ENCODE measurements around the gene MAD2L2. TPM values are rescaled to one million over a fixed set of nuclear protein-coding genes. Genes with fewer than 3 reads are reported as not detected.

The MAD2L2 gene
- total and polyA plus RNA-seq, 9 of the 15 experiments (the other 6 are each of a cell fraction or from before 2014, with no cell fraction given): 12.4 to 286 (median 143) TPM

- in situ Hi-C loops (cut with MboI): no loop called here
- H3K4me1 ChIP-seq (replicated peaks in 1 of 2; ENCODE audit: control insufficient read depth in 2 of 2, insufficient read depth in 2 of 2, low read length in 2 of 2): peaks cover 11 to 17% of the 10 kb centered on the region in 2 experiments; a peak in 4 of 5 replicates
- FAIRE-seq (no peak), DNase-seq (ENCODE audit: extremely low read depth in 1 of 4, low spot score in 3 of 4) (no peak), ATAC-seq (no peak)
- ChIA-PET POLR2A (interaction anchor here (0.6 to 1.3 kb wide), 6 partner anchors 10 to 187 kb away, joined by 3 to 8 read pairs (median 3); no protein-coding TSS in a partner anchor), CTCF (ENCODE audit: low intra/inter-chr PET ratio) (interaction anchor here (1.3 to 3.7 kb wide), 3 partner anchors 57 to 76 kb away, joined by 3 to 52 read pairs (median 17); partner anchors contain the start of gene FBXO6)
- TF ChIP-seq OTX1 (CRISPR knock-in tag; IDR thresholded peaks at IDR 0.05) (no peak), SPI1 (IDR thresholded peaks at IDR 0.05; ENCODE audit: borderline replicate concordance, low read depth, low read length) (no peak), GABPB1 (CRISPR knock-in tag; IDR thresholded peaks at IDR 0.05) (no peak), THRAP3 (IDR thresholded peaks at IDR 0.05; ENCODE audit: borderline replicate concordance) (no peak), KLF10 (CRISPR knock-in tag; IDR thresholded peaks at IDR 0.05) (no peak), SMAD4 (CRISPR knock-in tag; conservative IDR thresholded peaks at IDR 0.05) (no peak), NR1H2 (CRISPR knock-in tag; IDR thresholded peaks at IDR 0.05) (no peak), ZNF212 (CRISPR knock-in tag; IDR thresholded peaks at IDR 0.05) (no peak), ZNF830 (CRISPR knock-in tag; IDR thresholded peaks at IDR 0.05) (no peak), ZNF699 (CRISPR knock-in tag; IDR thresholded peaks at IDR 0.05; ENCODE audit: insufficient replicate concordance) (no peak), CHD2 (IDR thresholded peaks at IDR 0.05; ENCODE audit: low read depth, low read length) (no peak), NR3C1 (CRISPR knock-in tag; IDR thresholded peaks at IDR 0.05) (no peak), HIVEP1 (CRISPR knock-in tag; IDR thresholded peaks at IDR 0.05) (no peak), ZNF165 (CRISPR knock-in tag; IDR thresholded peaks at IDR 0.05; ENCODE audit: borderline replicate concordance) (no peak), RBM15 (IDR thresholded peaks at IDR 0.05; ENCODE audit: insufficient read depth, low read length) (no peak)
- TF ChIP-seq, protein P1, sequence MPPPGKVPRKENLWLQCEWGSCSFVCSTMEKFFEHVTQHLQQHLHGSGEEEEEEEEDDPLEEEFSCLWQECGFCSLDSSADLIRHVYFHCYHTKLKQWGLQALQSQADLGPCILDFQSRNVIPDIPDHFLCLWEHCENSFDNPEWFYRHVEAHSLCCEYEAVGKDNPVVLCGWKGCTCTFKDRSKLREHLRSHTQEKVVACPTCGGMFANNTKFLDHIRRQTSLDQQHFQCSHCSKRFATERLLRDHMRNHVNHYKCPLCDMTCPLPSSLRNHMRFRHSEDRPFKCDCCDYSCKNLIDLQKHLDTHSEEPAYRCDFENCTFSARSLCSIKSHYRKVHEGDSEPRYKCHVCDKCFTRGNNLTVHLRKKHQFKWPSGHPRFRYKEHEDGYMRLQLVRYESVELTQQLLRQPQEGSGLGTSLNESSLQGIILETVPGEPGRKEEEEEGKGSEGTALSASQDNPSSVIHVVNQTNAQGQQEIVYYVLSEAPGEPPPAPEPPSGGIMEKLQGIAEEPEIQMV (tag; conservative IDR thresholded peaks at IDR 0.05; ENCODE audit: low read depth): no peak
- no peak overlapping the region for H3K9ac ChIP-seq (ENCODE audit: insufficient read depth in 1 of 2, low read depth in 2 of 2, low read length in 2 of 2)
- H3K9me3 ChIP-seq (replicated peaks; ENCODE audit: control insufficient read depth, insufficient read depth, low read depth, low read length): no peaks in the 10 kb centered on the region
- H3K27me3 ChIP-seq (ENCODE audit: control insufficient read depth in 2 of 2, insufficient read depth in 2 of 2, low read length in 2 of 2): peaks cover under 1 to 6% of the 10 kb centered on the region in 2 experiments; a peak in 3 of 5 replicates
- 33% methylated on average over 4 of the region's 4 CpGs for WGBS (ENCODE audit: insufficient coverage, low coverage, missing lambda C conversion rate)
- no peaks in the 10 kb centered on the region for H3K79me2 ChIP-seq (ENCODE audit: control insufficient read depth, insufficient read depth, low read length)
- no peaks in the 10 kb centered on the region for H3K36me3 ChIP-seq (ENCODE audit: control insufficient read depth, insufficient read depth, low read length)
- no peaks in the 10 kb centered on the region for H3K9me1 ChIP-seq (ENCODE audit: control insufficient read depth, insufficient read depth, low read length)
- no peak overlapping the region for H3K4me3 ChIP-seq
- BruUV-seq (replicated peaks): no TSS peak
- H3K27ac ChIP-seq (ENCODE audit: extremely low read depth, low read depth, low read length): no peak overlapping the region
- H4K20me1 ChIP-seq (replicated peaks; ENCODE audit: control insufficient read depth, insufficient read depth, low read length): no peaks in the 10 kb centered on the region
- no peak overlapping the region for H3K4me2 ChIP-seq (ENCODE audit: insufficient read depth, low read length)
- H2AFZ ChIP-seq (ENCODE audit: low read depth, low read length): no peak overlapping the region
- intact Hi-C loops (cut with micrococcal nuclease): loop anchor here (10.0 kb wide), 1 partner anchor 687 kb away; no protein-coding TSS in a partner anchor
Observed at GRCh38 chr1:11721311-11721710, 40.4 kb upstream of the MAD2L2 start.
